PC-9 (cell line): ENCODE results near the gene CCDC28B. TPM values are rescaled to one million over a fixed set of nuclear protein-coding genes. Genes with fewer than 3 reads are reported as not detected.
A peak's percentile ranks its signal among the peaks of the same experiment; 100 is the strongest.

Experiments
- BruUV-seq: library from RNA; stranded (reverse); fragments of 400-500 nt; replicated peaks from 2 replicates; lab custom pipeline; 2021; lab: Mats Ljungman, UMichigan
- CTCF ChIA-PET: fragments of 300-600 bp; sonication (Branson Sonifier 250); formaldehyde crosslinking; loops from one replicate; lab custom pipeline; 2022; ENCODE audit warnings: antibody characterized with exemption; lab: Charles Lee
- POLR2A ChIA-PET: fragments of 300-600 bp; sonication (Branson Sonifier 250); formaldehyde crosslinking; loops from one replicate; lab custom pipeline; 2022; ENCODE audit warnings: antibody characterized with exemption; ENCODE audit not compliant: unreplicated experiment; lab: Charles Lee
- DNase-seq, 2 experiments: peaks; one replicate each; pipeline versions ENCODE4 v3.0.0 to v3.0.0-alpha.2; 2015 to 2022; ENCODE audit warnings: mixed read lengths in 1 of 2
- H2AFZ ChIP-seq: fragments of 200-600 bp; sonication (generic); 2 replicates; pipeline ENCODE4 v1.8.1; 2017; ENCODE audit warnings: antibody characterized with exemption
- H3F3A ChIP-seq: fragments of 200-600 bp; sonication (generic); 2 replicates; pipeline ENCODE4 v1.8.1; 2017; ENCODE audit warnings: antibody characterized with exemption, mild to moderate bottlenecking, low read depth; ENCODE audit not compliant: insufficient read depth
- H3K27ac ChIP-seq: fragments of 200-600 bp; sonication (generic); 2 replicates; pipeline ENCODE4 v1.6.1; 2016; ENCODE audit warnings: mixed run types
- H3K27me3 ChIP-seq: fragments of 200-600 bp; sonication (generic); 2 replicates; pipeline ENCODE4 v1.6.1; 2016; ENCODE audit warnings: low read depth, mixed run types; ENCODE audit not compliant: insufficient read depth
- H3K36me3 ChIP-seq: fragments of 200-600 bp; sonication (generic); 2 replicates; pipeline ENCODE4 v1.6.1; 2016; ENCODE audit warnings: low read depth, mixed run types
- H3K4me1 ChIP-seq: fragments of 200-600 bp; sonication (generic); replicated peaks from 2 replicates; pipeline ENCODE4 v1.6.1; 2016; ENCODE audit warnings: mixed run types; ENCODE audit not compliant: insufficient read depth
- H3K4me2 ChIP-seq: fragments of 200-600 bp; sonication (generic); 2 replicates; pipeline ENCODE4 v1.6.1; 2017; ENCODE audit warnings: mixed run types
- H3K4me3 ChIP-seq: fragments of 200-600 bp; sonication (generic); 2 replicates; pipeline ENCODE4 v1.6.1; 2016; ENCODE audit warnings: mixed run types
- H3K79me2 ChIP-seq: fragments of 200-600 bp; sonication (generic); 2 replicates; pipeline ENCODE4 v1.6.1; 2017; ENCODE audit warnings: low read depth, mixed run types
- H3K9me2 ChIP-seq: fragments of 200-600 bp; sonication (generic); 2 replicates; pipeline ENCODE4 v1.8.1; 2017; ENCODE audit warnings: mild to moderate bottlenecking; ENCODE audit not compliant: insufficient read depth
- H3K9me3 ChIP-seq: fragments of 200-600 bp; sonication (generic); 2 replicates; pipeline ENCODE4 v1.8.1; 2016; ENCODE audit warnings: low read depth; ENCODE audit not compliant: insufficient read depth
- H4K20me1 ChIP-seq: fragments of 200-600 bp; sonication (generic); 2 replicates; pipeline ENCODE4 v1.8.1; 2017; ENCODE audit not compliant: insufficient read depth
- CTCF ChIP-seq: fragments of 200-600 bp; sonication (generic); conservative IDR thresholded peaks from 2 replicates; pipeline ENCODE4 v1.6.1; 2017; ENCODE audit warnings: mixed run types, antibody characterized with exemption, mild to moderate bottlenecking, moderate library complexity
- EZH2 ChIP-seq: fragments of 200-600 bp; sonication (generic); IDR thresholded peaks from 2 replicates; pipeline ENCODE4 v1.8.0; 2017; ENCODE audit warnings: antibody characterized with exemption, low read depth
- intact Hi-C: fragments of 100-400 bp; cut with micrococcal nuclease; formaldehyde crosslinking; loops from one replicate; pipeline ENCODE4 v1.10.0; 2022; ENCODE audit not compliant: unreplicated experiment
- total RNA-seq: library from RNA; stranded (reverse); gene quantifications from 2 replicates; pipeline ENCODE4 v1.2.3, GENCODE V29; 2021

Gene CCDC28B
- total RNA-seq, 1 experiment from 2014 or later, result 4.4 TPM

GRCh38 chr1:32223683-32224082, 23.3 kb downstream of the CCDC28B start:
- Histone ChIP-seq H3K36me3 (peaks cover 38% of the 10 kb centered on the region), H3F3A (peaks cover 35% of the 10 kb centered on the region; the same call in 1 of the 2 replicates), H3K79me2 (peaks cover 46% of the 10 kb centered on the region), H3K27ac (no peak overlapping the region), H4K20me1 (peaks cover 7% of the 10 kb centered on the region; the same call in 1 of the 2 replicates), H3K4me3 (peak overlapping the region; percentile 85; the same call in 1 of the 2 replicates), H3K4me1 (peaks cover 25% of the 10 kb centered on the region), H3K9me3 (no peaks in the 10 kb centered on the region), H3K9me2 (no peaks in the 10 kb centered on the region), H2AFZ (no peak overlapping the region), H3K27me3 (no peaks in the 10 kb centered on the region), H3K4me2 (peak overlapping the region; percentile 99)
- POLR2A ChIA-PET, result interaction anchor here (0.8 kb wide), 1 partner anchor 30 kb away, joined by 7 read pairs; no protein-coding TSS in a partner anchor
- BruUV-seq, result no TSS peak
- TF ChIP-seq EZH2 (no peak), CTCF (no peak)
- DNase-seq, result no peak
- intact Hi-C loops, result loop anchor here (10.0 kb wide), 1 partner anchor 171 kb away; the partner anchor contains the start of gene BSDC1
- CTCF ChIA-PET, result no interaction called here

GRCh38 chr1:32224285-32224684, 23.9 kb downstream of the CCDC28B start:
- H4K20me1 ChIP-seq, result peaks cover 11% of the 10 kb centered on the region; the same call in 1 of the 2 replicates
- H3K4me1 ChIP-seq, result peaks cover 25% of the 10 kb centered on the region
- intact Hi-C loops, result loop anchor here (10.0 kb wide), 1 partner anchor 171 kb away; the partner anchor contains the start of gene BSDC1
- H3K27ac ChIP-seq, result no peak overlapping the region
- H3K9me2 ChIP-seq, result no peaks in the 10 kb centered on the region
- no peaks in the 10 kb centered on the region for H3K27me3 ChIP-seq
- no peak for DNase-seq
- H3K36me3 ChIP-seq, result peaks cover 42% of the 10 kb centered on the region
- peaks cover 39% of the 10 kb centered on the region; the same call in 1 of the 2 replicates for H3F3A ChIP-seq
- ChIA-PET CTCF (interaction anchor here (0.7 kb wide), 1 partner anchor 23 kb away, joined by 3 read pairs; the partner anchor contains the start of gene FAM167B), POLR2A (no interaction called here)
- peaks cover 46% of the 10 kb centered on the region for H3K79me2 ChIP-seq
- H3K9me3 ChIP-seq, result no peaks in the 10 kb centered on the region
- H3K4me3 ChIP-seq, result no peak overlapping the region
- no TSS peak for BruUV-seq
- TF ChIP-seq EZH2, result no peak
- no peak for TF ChIP-seq CTCF
- no peak overlapping the region for H2AFZ ChIP-seq
- H3K4me2 ChIP-seq, result no peak overlapping the region

- H3K27me3 ChIP-seq, result no peaks in the 10 kb centered on the region
- H3K9me2 ChIP-seq, result no peaks in the 10 kb centered on the region
- no peak overlapping the region for H3K4me3 ChIP-seq
- POLR2A ChIA-PET, result no interaction called here
- no peak overlapping the region for H3K27ac ChIP-seq
- no peak for DNase-seq
- peaks cover 3% of the 10 kb centered on the region for H3K4me1 ChIP-seq
- H3F3A ChIP-seq, result peaks cover 46% of the 10 kb centered on the region; the same call in 1 of the 2 replicates
- no peak overlapping the region for H3K4me2 ChIP-seq
- no TSS peak for BruUV-seq
- peaks cover 11% of the 10 kb centered on the region; the same call in 1 of the 2 replicates for H4K20me1 ChIP-seq
- no peak for TF ChIP-seq CTCF
- TF ChIP-seq EZH2, result no peak
- H3K9me3 ChIP-seq, result no peaks in the 10 kb centered on the region
- intact Hi-C loops, result loop anchor here (10.0 kb wide), 1 partner anchor 166 kb away; the partner anchor contains the start of gene BSDC1
- no peak overlapping the region for H2AFZ ChIP-seq
- H3K36me3 ChIP-seq, result peaks cover 45% of the 10 kb centered on the region
- CTCF ChIA-PET, result no interaction called here
- H3K79me2 ChIP-seq, result peaks cover 10% of the 10 kb centered on the region
Observed at GRCh38 chr1:32228771-32229170, 28.4 kb downstream of the CCDC28B start.
